ENCODE measurements around the gene PDXDC1.
"Not testable (repeated sequence)": the region's sequence is repeated elsewhere in the genome, so short reads cannot be mapped to it uniquely, and the experiment has no call there.

GRCh38 chr16:15135483-15136360 lies 160.9 kb downstream of the PDXDC1 start:
- TF ChIP-seq CTCF, POLR2A (IDR thresholded peaks at IDR 0.05): not testable (repeated sequence)

Measured in uterus (tissue), 2 donors.